Mucosa of rectum (tissue), 2 donors: ENCODE data around the gene L3HYPDH.
"Not testable (repeated sequence)": the region's sequence is repeated elsewhere in the genome, so short reads cannot be mapped to it uniquely, and the experiment has no call there.

Experiments used
- H3K27ac ChIP-seq, 2 donors: one replicate each; pipeline ENCODE4 v1.7.0; 2013; ENCODE audit warnings: inconsistent platforms in 2 of 2, low read depth in 2 of 2, low read length in 2 of 2
- H3K27me3 ChIP-seq, 2 donors: one replicate each; pipeline ENCODE4 v1.7.0; 2013; ENCODE audit warnings: low read length in 2 of 2; ENCODE audit not compliant: control insufficient read depth in 2 of 2, insufficient read depth in 2 of 2
- H3K36me3 ChIP-seq, 2 donors: one replicate each; pipeline ENCODE4 v1.7.0; 2013; ENCODE audit warnings: low read length in 2 of 2; ENCODE audit not compliant: control insufficient read depth in 2 of 2, insufficient read depth in 2 of 2
- H3K4me1 ChIP-seq, 2 donors: one replicate each; pipeline ENCODE4 v1.7.0; 2013; ENCODE audit warnings: low read length in 2 of 2, mild to moderate bottlenecking in 1 of 2; ENCODE audit not compliant: control insufficient read depth in 2 of 2, insufficient read depth in 2 of 2
- H3K4me3 ChIP-seq, 2 donors: one replicate each; pipeline ENCODE4 v1.7.0; 2013; ENCODE audit warnings: low read length in 2 of 2
- H3K9ac ChIP-seq, 2 donors: one replicate each; pipeline ENCODE4 v1.7.0; 2013; ENCODE audit warnings: low read length in 2 of 2, low read depth in 1 of 2, mild to moderate bottlenecking in 1 of 2
- H3K9me3 ChIP-seq, 2 donors: one replicate each; pipeline ENCODE4 v1.7.0; 2013; ENCODE audit warnings: low read length in 2 of 2; ENCODE audit not compliant: control insufficient read depth in 2 of 2
- donor health status: healthy.
- donor health status: Normal muscosa, but diverticular disease.

L3HYPDH gene

GRCh38 chr14:59460378-59460777, 23.8 kb downstream of the L3HYPDH start:
- Histone ChIP-seq H3K4me1 (peaks cover 6 to 8% of the 10 kb centered on the region in 2 donors), H3K27me3 (no peaks in the 10 kb centered on the region), H3K36me3 (peaks cover 0 to 2% of the 10 kb centered on the region in 2 donors), H3K9me3 (no peaks in the 10 kb centered on the region), H3K9ac (no peak overlapping the region), H3K4me3 (no peak overlapping the region), H3K27ac (no peak overlapping the region)

- no peak overlapping the region for H3K4me3 ChIP-seq
- H3K27ac ChIP-seq, result no peak overlapping the region
- H3K36me3 ChIP-seq, result peaks cover 0 to 2% of the 10 kb centered on the region in 2 donors
- H3K9me3 ChIP-seq, result no peaks in the 10 kb centered on the region
- no peaks in the 10 kb centered on the region for H3K27me3 ChIP-seq
- no peak overlapping the region for H3K9ac ChIP-seq
- H3K4me1 ChIP-seq, result no peaks in the 10 kb centered on the region
Measured at GRCh38 chr14:59458486-59458885, 25.7 kb downstream of the L3HYPDH start.

GRCh38 chr14:59455411-59455810, 28.8 kb downstream of the L3HYPDH start:
- Histone ChIP-seq H3K36me3 (peaks cover 0 to 2% of the 10 kb centered on the region in 2 donors), H3K9me3 (no peaks in the 10 kb centered on the region), H3K9ac (no peak overlapping the region), H3K27me3 (no peaks in the 10 kb centered on the region), H3K27ac (no peak overlapping the region), H3K4me3 (no peak overlapping the region), H3K4me1 (no peaks in the 10 kb centered on the region)

GRCh38 chr14:59454139-59454538, 30.1 kb downstream of the L3HYPDH start:
- Histone ChIP-seq H3K4me1 (no peaks in the 10 kb centered on the region), H3K9me3 (no peaks in the 10 kb centered on the region), H3K4me3 (no peak overlapping the region), H3K9ac (no peak overlapping the region), H3K36me3 (peaks cover 0 to 2% of the 10 kb centered on the region in 2 donors), H3K27ac (no peak overlapping the region), H3K27me3 (no peaks in the 10 kb centered on the region)

GRCh38 chr14:59451849-59452248, 32.4 kb downstream of the L3HYPDH start:
- Histone ChIP-seq H3K36me3 (peaks cover 0 to 2% of the 10 kb centered on the region in 2 donors), H3K9me3 (no peaks in the 10 kb centered on the region), H3K27ac (no peak overlapping the region), H3K27me3 (no peaks in the 10 kb centered on the region), H3K4me1 (no peaks in the 10 kb centered on the region), H3K9ac (no peak overlapping the region), H3K4me3 (no peak overlapping the region)

GRCh38 chr14:59450716-59451115, 33.5 kb downstream of the L3HYPDH start:
- no peak overlapping the region for H3K27ac ChIP-seq
- H3K4me1 ChIP-seq, result no peaks in the 10 kb centered on the region
- H3K9me3 ChIP-seq, result no peaks in the 10 kb centered on the region
- H3K36me3 ChIP-seq, result peaks cover 0 to 2% of the 10 kb centered on the region in 2 donors
- no peaks in the 10 kb centered on the region for H3K27me3 ChIP-seq
- no peak overlapping the region for H3K9ac ChIP-seq
- no peak overlapping the region for H3K4me3 ChIP-seq

- H3K9me3 ChIP-seq, H3K27me3 ChIP-seq, H3K4me1 ChIP-seq, H3K9ac ChIP-seq, H3K36me3 ChIP-seq, H3K27ac ChIP-seq, H3K4me3 ChIP-seq: not testable (repeated sequence)
Measured at GRCh38 chr14:59448673-59449072, 35.5 kb downstream of the L3HYPDH start.

GRCh38 chr14:59439256-59439965, 44.8 kb downstream of the L3HYPDH start:
- Histone ChIP-seq H3K36me3 (no peaks in the 10 kb centered on the region), H3K27ac (no peak overlapping the region), H3K9me3 (no peaks in the 10 kb centered on the region), H3K27me3 (no peaks in the 10 kb centered on the region), H3K9ac (no peak overlapping the region), H3K4me1 (no peaks in the 10 kb centered on the region), H3K4me3 (no peak overlapping the region)

- H3K9me3 ChIP-seq, result no peaks in the 10 kb centered on the region
- H3K27me3 ChIP-seq, result no peaks in the 10 kb centered on the region
- no peak overlapping the region for H3K27ac ChIP-seq
- H3K36me3 ChIP-seq, result no peaks in the 10 kb centered on the region
- no peaks in the 10 kb centered on the region for H3K4me1 ChIP-seq
- no peak overlapping the region for H3K9ac ChIP-seq
- no peak overlapping the region for H3K4me3 ChIP-seq
Measured at GRCh38 chr14:59438195-59438647, 46.0 kb downstream of the L3HYPDH start.

- no peaks in the 10 kb centered on the region for H3K4me1 ChIP-seq
- no peaks in the 10 kb centered on the region for H3K36me3 ChIP-seq
- H3K4me3 ChIP-seq, result no peak overlapping the region
- no peak overlapping the region for H3K27ac ChIP-seq
- no peak overlapping the region for H3K9ac ChIP-seq
- H3K27me3 ChIP-seq, result no peaks in the 10 kb centered on the region
- no peaks in the 10 kb centered on the region for H3K9me3 ChIP-seq
Measured at GRCh38 chr14:59435987-59436386, 48.2 kb downstream of the L3HYPDH start.
